ENCODE results near the gene NELL1.

DNA sequence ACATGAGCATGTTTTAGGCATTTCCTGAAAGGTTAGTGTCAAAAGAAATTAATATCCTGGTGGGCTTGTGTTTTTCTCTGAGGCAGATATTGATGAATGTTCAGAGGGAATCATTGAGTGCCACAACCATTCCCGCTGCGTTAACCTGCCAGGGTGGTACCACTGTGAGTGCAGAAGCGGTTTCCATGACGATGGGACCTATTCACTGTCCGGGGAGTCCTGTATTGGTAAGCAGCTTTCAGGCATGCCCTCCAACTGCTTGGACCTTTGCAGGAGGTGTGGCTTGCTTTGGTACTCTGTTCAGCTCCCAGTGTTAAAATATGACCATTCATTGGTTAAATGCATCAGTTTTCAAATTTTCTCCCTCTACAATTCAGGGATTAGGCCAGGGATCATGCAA lies 864.9 kb downstream of the NELL1 start:
- TF ChIP-seq, protein P1, sequence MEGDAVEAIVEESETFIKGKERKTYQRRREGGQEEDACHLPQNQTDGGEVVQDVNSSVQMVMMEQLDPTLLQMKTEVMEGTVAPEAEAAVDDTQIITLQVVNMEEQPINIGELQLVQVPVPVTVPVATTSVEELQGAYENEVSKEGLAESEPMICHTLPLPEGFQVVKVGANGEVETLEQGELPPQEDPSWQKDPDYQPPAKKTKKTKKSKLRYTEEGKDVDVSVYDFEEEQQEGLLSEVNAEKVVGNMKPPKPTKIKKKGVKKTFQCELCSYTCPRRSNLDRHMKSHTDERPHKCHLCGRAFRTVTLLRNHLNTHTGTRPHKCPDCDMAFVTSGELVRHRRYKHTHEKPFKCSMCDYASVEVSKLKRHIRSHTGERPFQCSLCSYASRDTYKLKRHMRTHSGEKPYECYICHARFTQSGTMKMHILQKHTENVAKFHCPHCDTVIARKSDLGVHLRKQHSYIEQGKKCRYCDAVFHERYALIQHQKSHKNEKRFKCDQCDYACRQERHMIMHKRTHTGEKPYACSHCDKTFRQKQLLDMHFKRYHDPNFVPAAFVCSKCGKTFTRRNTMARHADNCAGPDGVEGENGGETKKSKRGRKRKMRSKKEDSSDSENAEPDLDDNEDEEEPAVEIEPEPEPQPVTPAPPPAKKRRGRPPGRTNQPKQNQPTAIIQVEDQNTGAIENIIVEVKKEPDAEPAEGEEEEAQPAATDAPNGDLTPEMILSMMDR (IDR thresholded peaks at IDR 0.05), result no peak
- TF ChIP-seq POLR2A (IDR thresholded peaks at IDR 0.05), result no peak

All from upper lobe of left lung (tissue), 4 donors.